ENCODE results near the gene FAIM2. TPM values are rescaled to one million over a fixed set of nuclear protein-coding genes. Genes with fewer than 3 reads are reported as not detected.
A peak's percentile ranks its signal among the peaks of the same experiment; 100 is the strongest.

Gene FAIM2
- total RNA-seq, 1 experiment from 2014 or later = 0.18 TPM

- H2AFZ ChIP-seq (ENCODE audit: low read length) = peak overlapping the region; percentile 87
- no peak overlapping the region for H3K27ac ChIP-seq (ENCODE audit: low read length)
- H3K27me3 ChIP-seq (ENCODE audit: low read length) = no peaks in the 10 kb centered on the region
- H3K4me1 ChIP-seq (ENCODE audit: insufficient read depth, low read length) = peaks cover 19% of the 10 kb centered on the region
- no peak overlapping the region for H3K4me3 ChIP-seq (ENCODE audit: low read length)
- H4K20me1 ChIP-seq (ENCODE audit: low read length) = no peaks in the 10 kb centered on the region
- H3F3A ChIP-seq (ENCODE audit: low read length, unreplicated experiment) = no peaks in the 10 kb centered on the region
- no TSS peak for BruUV-seq (replicated peaks)
- H3K79me2 ChIP-seq (ENCODE audit: low read length) = no peaks in the 10 kb centered on the region
- CTCF ChIA-PET = interaction anchor here (0.7 to 1.5 kb wide), 6 partner anchors 14 to 79 kb away, joined by 3 to 7 read pairs (median 4); no protein-coding TSS in a partner anchor
- ATAC-seq = peak; percentile 94
- H3K4me2 ChIP-seq (ENCODE audit: low read length) = no peak overlapping the region; the same call in 1 of the 2 replicates
- no peaks in the 10 kb centered on the region for H3K9me2 ChIP-seq (replicated peaks; ENCODE audit: low read length)
- peak; percentile 84 for DNase-seq
- H3K9me3 ChIP-seq (ENCODE audit: low read length) = no peaks in the 10 kb centered on the region
- intact Hi-C loops (cut with micrococcal nuclease) = no loop called here
- POLR2A ChIA-PET (ENCODE audit: unreplicated experiment) = interaction anchor here (0.5 to 0.7 kb wide), 2 partner anchors 117 to 139 kb away, joined by 3 to 11 read pairs; partner anchors contain the start of gene NCKAP5L
- peak; percentile 88 for TF ChIP-seq CTCF (conservative IDR thresholded peaks at IDR 0.05; ENCODE audit: low read depth, low read length)
- no peak for TF ChIP-seq EZH2phosphoT487 (IDR thresholded peaks at IDR 0.05; ENCODE audit: borderline replicate concordance, low read length)
- no peak for TF ChIP-seq EZH2 (IDR thresholded peaks at IDR 0.05; ENCODE audit: low read length, unreplicated experiment)
- H3K9ac ChIP-seq (ENCODE audit: low read length) = no peak overlapping the region
- H3K36me3 ChIP-seq (ENCODE audit: low read depth, low read length) = no peaks in the 10 kb centered on the region
Measured at GRCh38 chr12:49945394-49946080, 41.8 kb upstream of the FAIM2 start.

- no peaks in the 10 kb centered on the region for H3K9me3 ChIP-seq (ENCODE audit: low read length)
- no peak overlapping the region for H3K27ac ChIP-seq (ENCODE audit: low read length)
- peaks cover 19% of the 10 kb centered on the region for H3K4me1 ChIP-seq (ENCODE audit: insufficient read depth, low read length)
- CTCF ChIA-PET = interaction anchor here (1.4 kb wide), 1 partner anchor 77 kb away, joined by 5 read pairs; no protein-coding TSS in a partner anchor
- ATAC-seq (no peak), DNase-seq (no peak)
- H3K9me2 ChIP-seq (replicated peaks; ENCODE audit: low read length) = no peaks in the 10 kb centered on the region
- no peaks in the 10 kb centered on the region for H3K27me3 ChIP-seq (ENCODE audit: low read length)
- intact Hi-C loops (cut with micrococcal nuclease) = no loop called here
- no peaks in the 10 kb centered on the region for H4K20me1 ChIP-seq (ENCODE audit: low read length)
- no peak overlapping the region for H3K9ac ChIP-seq (ENCODE audit: low read length)
- TF ChIP-seq EZH2phosphoT487 (IDR thresholded peaks at IDR 0.05; ENCODE audit: borderline replicate concordance, low read length) (no peak), CTCF (conservative IDR thresholded peaks at IDR 0.05; ENCODE audit: low read depth, low read length) (no peak), EZH2 (IDR thresholded peaks at IDR 0.05; ENCODE audit: low read length, unreplicated experiment) (no peak)
- POLR2A ChIA-PET (ENCODE audit: unreplicated experiment) = no interaction called here
- H2AFZ ChIP-seq (ENCODE audit: low read length) = no peak overlapping the region
- no TSS peak for BruUV-seq (replicated peaks)
- no peak overlapping the region for H3K4me3 ChIP-seq (ENCODE audit: low read length)
- no peaks in the 10 kb centered on the region for H3K79me2 ChIP-seq (ENCODE audit: low read length)
- no peaks in the 10 kb centered on the region for H3F3A ChIP-seq (ENCODE audit: low read length, unreplicated experiment)
- no peaks in the 10 kb centered on the region for H3K36me3 ChIP-seq (ENCODE audit: low read depth, low read length)
- no peak overlapping the region for H3K4me2 ChIP-seq (ENCODE audit: low read length)
Measured at GRCh38 chr12:49944718-49945117, 41.0 kb upstream of the FAIM2 start.

GRCh38 chr12:49944046-49944445 lies 40.3 kb upstream of the FAIM2 start:
- Histone ChIP-seq H3K9ac (ENCODE audit: low read length) (no peak overlapping the region), H2AFZ (ENCODE audit: low read length) (no peak overlapping the region), H4K20me1 (ENCODE audit: low read length) (no peaks in the 10 kb centered on the region), H3K27ac (ENCODE audit: low read length) (no peak overlapping the region), H3K4me3 (ENCODE audit: low read length) (no peak overlapping the region), H3K27me3 (ENCODE audit: low read length) (no peaks in the 10 kb centered on the region), H3K9me2 (replicated peaks; ENCODE audit: low read length) (no peaks in the 10 kb centered on the region), H3K4me1 (ENCODE audit: insufficient read depth, low read length) (peaks cover 19% of the 10 kb centered on the region), H3K9me3 (ENCODE audit: low read length) (no peaks in the 10 kb centered on the region), H3K79me2 (ENCODE audit: low read length) (no peaks in the 10 kb centered on the region), H3K4me2 (ENCODE audit: low read length) (no peak overlapping the region), H3K36me3 (ENCODE audit: low read depth, low read length) (no peaks in the 10 kb centered on the region), H3F3A (ENCODE audit: low read length, unreplicated experiment) (no peaks in the 10 kb centered on the region)
- ATAC-seq (no peak), DNase-seq (no peak)
- ChIA-PET CTCF (no interaction called here), POLR2A (ENCODE audit: unreplicated experiment) (no interaction called here)
- no peak for TF ChIP-seq EZH2 (IDR thresholded peaks at IDR 0.05; ENCODE audit: low read length, unreplicated experiment)
- no peak for TF ChIP-seq CTCF (conservative IDR thresholded peaks at IDR 0.05; ENCODE audit: low read depth, low read length)
- no peak for TF ChIP-seq EZH2phosphoT487 (IDR thresholded peaks at IDR 0.05; ENCODE audit: borderline replicate concordance, low read length)
- intact Hi-C loops (cut with micrococcal nuclease) = no loop called here
- no TSS peak for BruUV-seq (replicated peaks)

Data from PC-3 (cell line).